PFSK-1 (cell line): ENCODE measurements around the gene PDE8A.

ENCODE experiments used
- POLR2AphosphoS5 ChIP-seq: IDR thresholded peaks from 2 replicates; pipeline ENCODE4 v1.6.1; 2012; ENCODE audit warnings: low read depth, mild to moderate bottlenecking, control low read depth, low read length, moderate library complexity
- REST ChIP-seq, 2 experiments: IDR thresholded peaks; 2 replicates each; pipeline versions ENCODE4 v1.6.1 to v1.8.0; 2011 to 2012; ENCODE audit warnings: low read depth in 2 of 2, low read length in 2 of 2, control low read depth in 1 of 2, inconsistent platforms in 1 of 2, mild to moderate bottlenecking in 1 of 2, moderate library complexity in 1 of 2; ENCODE audit not compliant: insufficient read depth in 1 of 2
- SIN3A ChIP-seq: IDR thresholded peaks from 2 replicates; pipeline ENCODE4 v1.6.1; 2012; ENCODE audit warnings: mild to moderate bottlenecking, low read length, moderate library complexity, borderline replicate concordance; ENCODE audit not compliant: insufficient read depth

DNA sequence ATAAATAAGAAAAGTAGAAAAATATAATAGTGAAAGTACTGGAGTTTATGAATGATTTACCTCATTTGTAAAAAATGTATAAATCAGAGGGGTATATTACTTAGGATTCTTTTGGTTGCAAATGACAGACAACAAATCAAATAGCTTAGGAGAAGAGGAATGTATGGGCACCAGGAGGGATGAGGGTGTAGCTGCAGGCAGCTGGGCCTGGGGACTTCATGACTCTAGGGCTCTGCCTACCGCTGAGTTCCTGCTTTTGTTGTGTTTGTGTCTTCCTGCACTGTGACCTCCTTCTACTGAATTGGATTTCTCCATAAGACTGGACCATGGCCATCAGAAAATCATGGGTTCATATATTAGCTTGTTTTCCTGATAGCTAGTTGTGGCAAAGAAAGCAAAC is 27.9 kb upstream of the PDE8A start:
- no peak for TF ChIP-seq REST (IDR thresholded peaks at IDR 0.05; ENCODE audit: insufficient read depth in 1 of 2, low read depth in 2 of 2, low read length in 2 of 2)
- TF ChIP-seq POLR2AphosphoS5: no peak
- TF ChIP-seq SIN3A: no peak
